Suppressor macrophage (primary cell): Measurements from ENCODE around the gene GOLGA2.
A peak's percentile ranks its signal among the peaks of the same experiment; 100 is the strongest.

ENCODE experiments used
- DNase-seq, 4 experiments: peaks; one replicate each; pipeline ENCODE4 v3.0.0-alpha.2; 2020 to 2022

Gene GOLGA2

DNA sequence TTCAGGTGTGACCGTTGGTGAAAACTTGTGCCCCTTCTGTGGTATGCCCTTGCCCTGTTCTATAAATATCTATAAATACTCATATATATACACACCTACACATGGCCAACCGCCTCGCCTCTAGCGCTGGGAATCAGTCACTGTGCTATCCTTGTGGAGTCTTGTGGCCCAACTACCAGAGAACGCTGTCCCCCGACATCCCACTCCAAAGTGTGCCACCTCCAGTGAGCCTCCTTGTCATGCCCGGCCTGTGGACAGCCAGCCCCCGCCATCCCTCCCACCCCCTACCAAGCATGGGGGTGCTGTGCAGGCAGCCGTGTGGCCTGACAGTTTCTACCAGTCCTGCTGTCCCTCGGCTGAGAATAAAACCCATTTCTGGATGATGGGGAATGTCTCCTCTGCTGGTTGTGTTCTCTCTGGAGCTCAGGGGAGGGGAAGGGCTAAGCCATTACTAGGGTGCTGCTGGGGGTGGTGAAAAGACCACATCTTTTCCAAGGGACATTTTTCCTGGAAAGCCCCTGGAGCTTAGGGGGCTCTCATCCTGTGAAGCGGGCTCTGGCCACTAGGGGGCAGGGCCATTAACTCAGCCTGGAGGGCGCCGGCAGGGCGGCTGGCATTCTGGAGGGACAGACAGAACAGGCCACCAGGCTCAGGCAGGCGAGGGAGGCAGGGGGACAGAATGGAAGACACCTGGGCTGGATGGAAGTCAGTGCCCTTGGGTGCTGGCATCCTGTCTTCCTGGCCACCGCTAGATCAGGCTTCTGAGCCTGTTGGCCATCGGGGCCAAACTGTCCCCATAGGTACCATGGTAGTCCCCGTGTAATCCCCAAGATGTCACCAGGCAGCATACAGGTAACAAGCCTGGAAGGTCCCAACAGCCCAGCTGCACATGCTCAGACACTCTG lies 20.7 kb downstream of the GOLGA2 start:
- peak; percentile 62 to 86 (median 68) for DNase-seq

DNA sequence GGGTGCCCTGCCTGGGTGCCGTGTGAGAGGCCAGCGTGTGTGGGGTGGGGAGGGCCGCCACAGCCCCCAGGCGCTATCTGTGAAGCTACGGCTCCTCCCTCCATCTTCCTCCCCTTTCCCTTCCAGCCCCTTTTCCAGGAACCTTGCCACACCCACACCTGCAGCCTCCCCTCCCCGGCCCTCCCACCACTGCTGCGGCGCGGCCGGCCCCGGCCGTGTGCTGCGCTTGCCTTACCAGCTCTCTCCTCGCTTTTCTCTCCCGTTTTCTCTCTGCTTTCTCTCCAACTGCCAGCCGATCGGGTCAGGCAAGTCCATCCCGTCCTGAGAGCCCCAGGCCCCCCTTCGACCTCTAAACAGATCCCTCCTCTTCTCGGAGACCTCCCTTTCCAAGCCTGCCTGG lies 21.4 kb downstream of the GOLGA2 start:
- no peak for DNase-seq

DNA sequence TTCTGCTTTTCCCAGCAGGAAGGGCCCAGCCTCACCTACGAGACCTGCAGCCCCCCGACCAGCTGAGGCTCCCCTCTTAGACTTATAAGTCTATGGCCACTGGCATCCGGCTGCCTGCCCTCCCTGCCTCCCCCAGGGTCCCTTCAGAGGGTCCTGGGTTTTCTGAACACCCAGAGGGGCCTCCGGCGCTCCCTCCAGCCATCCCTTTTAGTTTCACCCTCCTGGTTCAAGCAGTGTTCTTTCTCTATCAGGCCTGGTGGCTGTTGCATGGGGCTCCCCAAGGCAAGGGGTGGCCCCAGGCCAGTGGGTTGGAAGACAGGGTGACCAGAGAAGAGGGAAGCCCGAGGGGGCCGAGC lies 21.8 kb downstream of the GOLGA2 start:
- DNase-seq: no peak

DNA sequence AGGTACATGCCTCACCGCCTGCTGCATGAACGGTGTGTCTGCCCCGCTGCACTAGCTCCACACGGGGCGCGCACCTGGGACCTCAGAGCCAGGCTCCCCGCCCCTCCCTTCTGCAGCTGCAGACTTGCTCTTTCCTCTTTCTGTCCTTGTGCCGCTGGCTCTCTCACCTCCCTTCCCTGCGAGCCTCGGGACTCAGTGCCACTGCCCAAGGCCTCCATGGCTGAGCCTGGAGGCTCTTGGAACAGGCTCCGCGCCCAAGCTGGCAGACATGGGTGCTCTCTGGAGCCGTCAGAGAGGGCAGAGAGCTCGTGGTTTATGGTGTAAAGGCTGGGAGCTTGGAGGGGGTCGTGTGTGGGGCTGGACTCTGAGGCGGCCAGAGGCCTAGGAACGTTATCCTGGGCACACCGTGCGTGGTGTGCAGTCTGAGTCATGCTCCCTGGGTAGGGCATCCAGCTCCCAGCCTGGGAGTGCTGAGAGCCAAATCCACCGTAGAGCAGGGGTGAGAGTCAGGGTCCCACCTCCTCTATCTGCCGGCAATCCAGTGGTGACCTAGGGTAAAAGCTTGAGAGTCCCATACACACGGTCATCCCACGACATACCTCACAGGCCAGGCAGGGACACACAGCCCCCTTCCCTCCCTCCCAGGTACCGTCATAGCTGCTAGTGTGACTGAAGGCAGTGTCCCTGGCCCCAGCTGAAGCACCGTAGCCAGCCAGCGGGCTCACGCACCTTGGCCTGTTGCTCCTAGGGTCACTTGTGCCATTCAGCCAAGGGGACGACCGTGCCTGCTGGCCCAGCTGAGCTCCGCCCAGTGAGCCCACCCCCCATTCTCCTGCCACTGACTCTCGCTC lies 22.4 kb downstream of the GOLGA2 start:
- no peak for DNase-seq

DNA sequence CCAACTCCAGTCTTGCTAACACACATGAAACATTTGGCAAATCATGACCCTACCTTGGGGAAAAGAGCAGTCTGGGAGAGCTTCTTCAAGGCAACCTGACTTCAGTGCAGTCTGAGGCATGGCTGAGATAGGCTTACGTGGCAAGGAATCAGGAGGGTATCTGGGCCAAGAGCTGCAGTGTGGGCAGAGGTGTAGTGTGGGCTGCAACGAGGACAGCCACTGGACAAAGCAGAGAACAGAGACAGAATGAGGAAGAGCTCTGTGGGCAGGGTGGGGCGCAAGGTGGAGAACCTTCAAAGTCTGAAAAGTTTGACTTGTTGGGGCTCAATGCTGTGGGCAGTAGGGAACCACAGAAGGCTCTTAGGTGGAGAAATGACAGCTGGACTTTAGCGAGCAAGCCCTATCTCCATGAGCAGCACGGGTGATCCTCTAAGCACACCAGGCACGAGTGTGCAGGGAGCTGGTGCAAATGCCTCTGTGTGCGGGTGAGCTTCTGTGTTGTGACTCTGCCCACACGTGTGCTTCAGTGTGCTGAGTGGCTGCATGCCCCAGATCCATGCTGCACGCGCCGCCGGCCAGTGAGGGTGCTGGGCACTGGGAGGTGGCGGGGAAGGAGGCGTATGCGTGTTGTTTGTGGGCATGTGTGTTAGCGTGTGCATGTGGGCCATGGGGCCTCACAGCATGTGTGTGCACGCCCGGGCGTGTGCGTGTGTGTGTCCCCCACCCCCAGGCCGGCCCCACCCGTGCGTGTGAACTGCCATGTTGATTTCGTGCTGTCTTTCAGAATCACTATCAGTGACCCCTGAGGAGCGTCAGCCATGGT lies 23.3 kb downstream of the GOLGA2 start:
- DNase-seq: peak in 2 of 4 experiments; percentile 21 to 39

DNA sequence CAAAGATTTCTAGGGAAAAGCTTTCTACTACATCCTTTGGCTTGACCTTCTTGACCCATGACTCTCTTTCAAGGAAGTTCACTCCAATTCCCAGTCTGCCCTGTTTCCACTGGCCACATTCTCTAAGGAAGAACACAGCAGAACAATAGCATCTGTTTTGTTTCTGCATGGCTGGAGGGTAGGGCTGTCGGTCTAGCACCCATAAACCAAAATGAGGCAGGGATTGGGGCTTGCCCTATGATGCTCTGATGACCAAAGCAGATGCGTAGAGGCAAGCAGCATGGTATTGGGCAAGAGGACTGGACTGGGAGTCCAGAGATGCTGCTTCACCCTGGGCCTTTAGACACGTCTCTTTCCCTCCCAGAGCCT lies 24.1 kb downstream of the GOLGA2 start:
- DNase-seq: no peak

DNA sequence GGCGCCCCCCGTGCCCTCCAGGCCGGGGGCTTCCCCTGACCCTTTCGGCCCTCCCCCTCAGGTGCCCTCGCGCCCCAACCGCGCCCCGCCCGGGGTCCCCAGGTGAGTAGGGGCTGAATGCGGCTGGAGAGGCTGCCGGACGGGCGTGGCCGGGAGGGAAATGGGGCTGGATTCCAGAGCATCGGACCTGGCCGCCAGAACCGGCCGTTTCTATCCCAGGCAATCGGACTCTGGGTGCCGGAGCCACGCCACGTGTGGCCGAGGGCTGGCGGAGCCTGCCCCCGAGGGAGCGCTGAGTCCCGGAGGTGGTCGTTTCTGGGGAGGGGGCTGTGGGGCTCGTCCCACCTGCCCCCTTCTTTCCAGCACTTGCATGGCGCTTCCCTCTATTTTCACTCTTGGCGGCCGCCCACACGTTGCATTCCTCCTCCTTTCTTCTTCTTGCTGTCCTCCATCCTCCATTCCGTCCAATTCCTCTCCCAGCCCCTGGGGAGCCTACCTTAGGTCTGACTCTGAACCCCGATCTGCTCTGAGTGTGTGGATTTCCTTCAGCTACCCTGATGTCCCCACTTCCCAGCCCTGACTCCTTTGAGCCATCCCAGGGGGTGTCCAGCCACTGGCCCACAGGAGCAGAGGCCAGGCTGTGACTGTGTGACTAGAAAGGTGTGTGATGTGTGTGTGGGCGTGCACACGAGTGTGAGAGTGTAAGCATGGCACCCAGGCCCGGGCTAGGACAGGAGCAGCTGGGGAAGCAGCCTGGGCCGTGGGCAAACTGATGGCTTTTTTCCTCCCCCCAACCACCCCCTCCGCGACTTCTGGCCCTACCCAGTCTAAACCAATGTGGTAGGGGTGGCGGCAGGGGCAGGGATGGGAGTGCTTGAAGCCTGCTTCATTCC lies 24.7 kb downstream of the GOLGA2 start:
- DNase-seq: no peak

DNA sequence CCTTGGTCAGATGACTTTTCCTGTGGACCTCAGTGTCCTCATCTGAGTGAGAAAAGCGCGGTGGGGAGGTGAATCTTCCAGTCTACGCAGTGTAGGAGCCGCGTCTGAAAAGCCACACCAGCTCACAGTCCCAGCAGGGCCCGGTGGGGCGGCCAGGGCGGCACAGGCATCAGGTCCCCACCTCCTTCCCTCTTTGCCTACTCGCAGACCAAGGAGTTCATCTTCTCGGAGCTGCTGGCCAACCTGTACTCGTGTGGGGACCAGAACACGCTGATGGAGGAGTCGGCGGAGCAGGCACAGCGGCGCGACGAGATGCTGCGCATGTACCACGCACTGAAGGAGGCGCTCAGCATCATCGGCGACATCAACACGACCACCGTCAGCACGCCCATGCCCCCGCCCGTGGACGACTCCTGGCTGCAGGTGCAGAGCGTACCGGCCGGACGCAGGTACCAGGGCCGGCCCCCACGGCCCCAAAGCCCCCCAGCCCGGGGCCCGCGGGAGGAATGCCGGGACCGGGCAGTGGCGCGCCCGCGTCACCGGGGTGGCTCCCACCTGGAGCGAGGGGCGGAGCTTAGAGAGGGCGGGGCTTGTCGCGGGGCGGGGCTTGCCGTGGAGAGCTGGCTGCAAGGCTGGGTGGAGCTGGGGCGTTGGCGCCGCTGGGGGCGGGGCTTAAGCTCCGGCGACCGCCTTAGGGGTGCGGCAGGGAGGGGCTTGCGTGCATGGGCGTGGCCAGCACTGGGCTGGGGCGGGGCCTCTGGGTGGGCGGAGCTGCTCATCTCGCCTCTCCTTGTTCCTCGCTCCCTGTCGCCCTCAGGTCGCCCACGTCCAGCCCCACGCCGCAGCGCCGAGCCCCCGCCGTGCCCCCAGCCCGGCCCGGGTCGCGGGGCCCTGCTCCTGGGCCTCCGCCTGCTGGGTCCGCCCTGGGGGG lies 25.6 kb downstream of the GOLGA2 start:
- peak; percentile 89 to 96 (median 93) for DNase-seq

DNA sequence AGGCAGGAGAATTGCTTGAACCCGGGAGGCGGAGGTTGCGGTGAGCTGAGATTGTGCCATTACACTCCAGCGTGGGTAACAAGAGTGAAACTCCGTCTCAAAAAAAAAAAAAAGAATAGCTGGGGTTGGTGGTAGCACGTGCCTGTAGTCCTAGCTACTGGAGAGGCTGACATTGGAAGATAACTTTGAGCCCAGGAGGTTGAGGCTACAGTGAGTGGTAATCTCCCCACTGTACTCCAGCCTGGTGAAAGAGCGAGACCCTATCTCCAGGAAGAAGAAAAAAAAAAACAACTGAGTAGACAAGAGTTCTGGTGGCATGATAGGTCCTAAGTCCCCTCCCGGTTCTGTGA lies 26.3 kb downstream of the GOLGA2 start:
- DNase-seq: no peak

DNA sequence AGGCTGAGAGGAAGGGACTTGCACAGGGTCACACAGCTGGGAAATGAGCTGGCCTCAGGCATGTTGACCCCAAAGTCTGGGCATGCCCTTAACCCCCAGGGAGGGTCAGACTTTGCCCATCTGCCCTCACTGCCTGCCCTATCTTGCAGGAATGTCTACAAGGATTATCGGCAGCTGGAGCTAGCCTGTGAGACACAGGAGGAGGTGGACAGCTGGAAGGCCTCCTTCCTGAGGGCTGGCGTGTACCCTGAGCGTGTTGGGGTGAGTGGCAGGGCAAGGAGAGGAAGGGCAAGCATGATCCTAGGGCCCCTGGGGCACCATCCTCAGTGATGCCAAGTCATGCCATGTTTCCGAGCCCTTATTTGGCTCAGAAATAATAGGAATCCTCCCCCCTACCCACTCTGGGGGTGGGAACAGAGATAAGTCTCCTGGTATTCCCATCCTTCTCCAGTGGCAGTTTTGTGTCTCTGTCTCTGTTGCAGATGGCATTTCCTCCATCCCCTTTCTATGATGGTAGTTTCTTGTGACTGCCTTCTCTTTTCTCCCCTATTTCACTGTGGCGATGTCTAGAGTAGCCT lies 28.5 kb downstream of the GOLGA2 start:
- no peak for DNase-seq

DNA sequence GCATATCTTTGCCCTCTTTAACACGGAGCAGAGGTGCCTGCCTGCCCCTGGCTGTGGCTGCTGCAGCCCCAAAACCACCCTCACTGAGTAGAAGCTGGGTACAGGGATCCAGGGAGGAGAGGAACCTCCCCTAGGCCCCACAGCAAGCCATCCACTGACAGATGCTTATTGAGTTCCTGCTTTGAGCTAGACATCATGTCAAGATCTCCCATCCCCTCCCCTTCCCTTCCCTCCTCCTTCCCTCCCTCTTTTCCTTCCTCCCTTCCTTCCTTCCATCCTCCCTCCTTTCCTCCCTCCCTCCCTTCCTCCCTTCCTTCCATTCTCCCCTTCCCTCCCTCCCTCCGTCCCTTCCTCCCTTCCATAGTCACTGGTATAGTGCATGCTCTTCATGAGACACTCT lies 29.3 kb downstream of the GOLGA2 start:
- DNase-seq: peak in 1 of 4 experiments; percentile 18

DNA sequence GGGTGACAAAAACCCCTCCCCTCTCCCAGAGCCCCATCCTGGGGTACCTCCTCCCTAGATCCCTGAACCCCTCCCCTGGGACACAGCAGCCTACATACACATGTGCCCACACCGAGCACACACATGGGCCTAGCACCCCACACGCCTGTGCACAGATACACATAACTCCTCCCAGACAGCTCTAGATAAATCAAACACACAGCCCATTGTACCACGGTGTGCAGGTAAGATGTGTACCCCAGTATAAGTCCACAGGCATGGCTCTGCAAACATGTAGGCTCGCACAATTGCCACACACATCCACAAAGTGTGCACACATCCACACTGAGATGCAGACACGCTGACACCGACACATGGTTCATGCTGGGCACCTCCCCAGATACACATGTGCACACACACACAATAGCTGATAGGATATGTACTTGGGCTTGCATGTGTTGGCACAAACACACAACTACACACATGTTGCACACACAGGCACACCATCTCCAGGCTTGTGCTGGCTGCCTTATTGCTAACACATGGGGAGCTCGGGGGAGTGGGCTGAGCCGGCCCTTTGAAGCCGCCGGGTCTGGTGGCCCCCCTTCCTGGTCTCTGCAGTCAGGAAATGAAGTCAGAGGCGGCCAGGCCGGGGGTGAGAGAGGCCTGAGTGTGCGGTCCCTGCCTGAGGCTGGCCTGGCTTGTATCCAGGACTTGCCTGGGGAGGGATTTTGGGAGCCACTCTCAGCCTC lies 30.2 kb downstream of the GOLGA2 start:
- peak; percentile 41 to 62 (median 50) for DNase-seq

DNA sequence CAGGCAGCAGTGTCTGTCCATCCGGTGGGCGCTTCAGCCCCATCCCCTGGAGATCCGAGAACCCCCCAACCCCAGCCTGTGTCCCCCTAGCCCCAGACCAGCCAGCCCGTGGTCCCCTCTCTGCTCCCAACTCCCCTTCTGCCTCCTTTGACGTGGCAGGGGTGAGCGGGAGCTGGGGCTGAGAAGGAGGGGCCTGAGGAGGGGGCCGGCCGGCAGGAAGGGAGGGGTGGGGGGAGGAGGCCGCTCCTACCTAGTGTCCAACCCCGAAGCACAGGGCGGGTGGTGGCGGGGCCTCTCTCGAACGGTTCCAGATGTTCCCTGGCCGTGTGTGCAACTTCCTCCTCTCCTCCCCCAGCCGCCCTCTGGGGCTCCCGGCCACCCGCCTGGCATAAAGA lies 31.0 kb downstream of the GOLGA2 start:
- DNase-seq: peak; percentile 58 to 82 (median 70)

DNA sequence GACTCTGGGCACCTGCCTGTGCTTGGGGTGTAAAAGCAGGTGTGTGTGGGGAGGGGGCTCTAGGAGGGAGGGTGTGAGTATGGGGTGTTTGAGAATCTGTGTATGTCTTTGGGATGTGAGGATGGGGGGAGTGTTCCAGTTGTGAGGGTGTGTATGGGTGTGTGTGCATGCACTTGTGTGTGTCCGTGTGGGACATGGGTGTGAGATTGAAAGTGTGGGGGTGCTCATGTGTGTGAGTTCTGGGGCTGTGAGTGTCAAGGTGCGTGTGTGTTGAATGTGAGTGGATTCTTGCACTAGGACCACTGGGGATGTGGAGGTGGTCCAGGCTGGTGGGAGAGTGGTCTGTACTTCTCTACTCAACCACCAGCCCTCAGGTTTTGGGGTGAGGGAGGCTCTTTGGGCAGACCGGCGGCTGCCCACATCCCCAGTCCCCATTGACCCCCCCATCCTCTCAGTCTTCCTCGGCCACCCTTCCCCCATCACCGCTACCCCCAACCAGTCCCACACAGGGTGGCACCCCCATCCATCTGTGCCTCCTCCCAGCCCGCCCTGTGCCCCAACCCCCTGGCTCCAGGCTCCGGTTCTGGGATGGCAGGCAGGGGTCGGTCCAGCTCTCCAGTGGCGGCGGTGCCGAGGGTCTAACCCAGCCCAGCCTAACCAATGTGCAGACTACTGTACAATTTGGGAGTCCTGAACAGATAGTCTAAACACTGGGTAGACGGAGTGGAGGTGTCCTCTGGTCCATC lies 31.5 kb downstream of the GOLGA2 start:
- DNase-seq: no peak

DNA sequence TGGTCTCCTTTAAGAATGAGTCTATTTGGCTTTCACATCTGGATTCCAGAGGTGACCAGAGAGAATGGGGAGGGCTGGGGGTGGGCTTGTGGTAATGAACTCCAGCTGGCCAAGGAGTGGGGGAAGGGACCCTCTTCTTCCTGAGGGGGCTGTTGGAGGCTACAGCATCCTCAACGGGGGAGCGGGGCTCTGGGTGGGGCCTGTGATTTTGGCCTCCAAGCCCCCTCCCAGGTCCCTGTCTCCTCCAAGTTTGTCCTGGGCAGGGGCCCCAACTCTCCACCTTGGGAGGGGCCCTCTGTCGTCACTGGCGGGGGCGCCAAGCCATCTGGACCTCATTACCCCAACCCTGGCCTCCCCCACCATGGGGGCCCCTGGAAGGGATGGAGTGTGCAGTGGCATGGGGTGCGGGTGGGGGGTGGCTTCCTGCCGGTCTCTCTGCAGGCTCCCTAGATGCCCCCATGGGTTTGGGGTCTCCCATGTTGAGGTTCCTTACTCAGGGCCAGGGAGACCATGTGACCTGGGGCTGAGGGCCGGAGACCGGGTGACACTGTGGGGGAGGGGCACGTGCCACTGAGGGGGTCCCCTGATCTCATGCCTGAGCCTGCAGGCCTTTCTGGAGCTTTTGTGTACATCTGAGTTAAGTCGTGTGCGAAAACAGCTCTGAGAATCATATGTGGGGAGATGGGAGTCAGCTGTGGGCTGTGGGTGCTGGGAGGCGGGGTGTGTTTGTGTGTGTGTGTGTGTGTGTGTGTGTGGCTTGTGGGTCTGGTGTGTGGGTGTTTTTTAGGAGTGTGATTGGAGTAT lies 32.4 kb downstream of the GOLGA2 start:
- no peak for DNase-seq

DNA sequence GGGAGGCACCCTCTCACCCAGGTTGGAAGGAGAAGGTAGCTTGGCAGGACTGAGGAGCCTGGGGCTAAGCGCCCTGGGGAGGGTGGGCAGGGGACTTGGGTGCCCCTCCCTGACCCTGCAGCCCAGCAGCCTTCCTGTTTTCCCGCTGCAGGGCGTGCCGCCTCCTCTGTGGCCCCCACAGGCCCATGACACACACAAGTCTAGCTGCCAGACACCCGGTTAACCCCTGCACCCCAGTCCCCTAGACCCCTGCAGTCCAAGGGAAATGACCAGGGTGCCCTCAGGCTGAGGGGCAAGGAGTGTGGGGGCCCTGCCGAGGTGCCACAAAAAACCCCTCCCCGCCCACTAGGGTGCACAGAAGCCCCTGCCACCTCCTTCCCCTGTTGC lies 33.0 kb downstream of the GOLGA2 start:
- no peak for DNase-seq

DNA sequence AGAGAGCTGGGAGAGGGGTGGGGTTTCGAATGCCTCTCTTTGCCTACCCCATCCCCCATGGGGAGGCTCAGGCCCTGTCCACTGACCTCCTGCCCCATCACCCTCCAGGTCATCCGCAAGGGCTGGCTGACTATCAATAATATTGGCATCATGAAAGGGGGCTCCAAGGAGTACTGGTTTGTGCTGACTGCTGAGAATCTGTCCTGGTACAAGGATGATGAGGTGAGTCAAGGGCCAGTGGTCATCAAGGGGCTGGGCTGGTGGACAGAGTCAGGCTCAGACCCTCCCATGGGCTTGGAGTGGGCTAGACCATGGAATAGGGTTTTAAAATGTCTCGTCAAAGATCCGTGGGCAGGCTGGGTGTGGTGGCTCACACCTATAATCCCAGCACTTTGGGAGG lies 33.7 kb downstream of the GOLGA2 start:
- DNase-seq: no peak

DNA sequence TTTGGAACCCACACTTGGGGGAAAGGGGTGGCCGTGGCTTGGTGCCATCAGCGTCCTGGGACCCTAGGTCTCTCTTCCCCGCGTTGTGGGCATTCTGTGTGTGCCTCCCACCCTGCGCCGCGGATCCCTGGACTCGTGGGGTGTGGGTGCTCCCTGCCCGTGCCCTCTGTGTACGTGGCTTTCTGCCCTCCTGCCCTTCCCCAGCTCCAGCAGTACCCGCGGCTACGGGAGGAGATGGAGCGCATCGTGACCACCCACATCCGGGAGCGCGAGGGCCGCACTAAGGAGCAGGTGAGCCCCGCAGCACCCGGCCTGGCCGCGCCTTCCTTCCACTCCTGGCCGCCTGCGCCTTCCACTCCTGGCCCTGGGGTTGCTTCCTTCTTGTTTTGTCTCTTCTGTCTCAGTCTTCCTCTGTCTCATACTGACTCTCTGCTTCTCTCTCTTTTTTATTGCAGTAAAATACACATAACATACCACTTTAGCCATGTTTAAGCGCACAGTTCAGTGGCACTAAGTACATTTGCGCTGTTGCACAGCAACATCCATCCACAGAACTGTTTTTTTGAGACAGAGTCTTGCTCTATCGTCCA lies 41.9 kb downstream of the GOLGA2 start:
- no peak for DNase-seq
